EH (cell line): Measurements from ENCODE around the gene HM13.
"Not testable (repeated sequence)": the region's sequence is repeated elsewhere in the genome, so short reads cannot be mapped to it uniquely, and the experiment has no call there.

Source experiments
- DNase-seq: peaks from one replicate; pipeline ENCODE4 v3.0.0-alpha.2; 2015; ENCODE audit warnings: low read depth

HM13 gene

GRCh38 chr20:31590717-31591225 is 76.5 kb downstream of the HM13 start:
- DNase-seq: no peak

DNA sequence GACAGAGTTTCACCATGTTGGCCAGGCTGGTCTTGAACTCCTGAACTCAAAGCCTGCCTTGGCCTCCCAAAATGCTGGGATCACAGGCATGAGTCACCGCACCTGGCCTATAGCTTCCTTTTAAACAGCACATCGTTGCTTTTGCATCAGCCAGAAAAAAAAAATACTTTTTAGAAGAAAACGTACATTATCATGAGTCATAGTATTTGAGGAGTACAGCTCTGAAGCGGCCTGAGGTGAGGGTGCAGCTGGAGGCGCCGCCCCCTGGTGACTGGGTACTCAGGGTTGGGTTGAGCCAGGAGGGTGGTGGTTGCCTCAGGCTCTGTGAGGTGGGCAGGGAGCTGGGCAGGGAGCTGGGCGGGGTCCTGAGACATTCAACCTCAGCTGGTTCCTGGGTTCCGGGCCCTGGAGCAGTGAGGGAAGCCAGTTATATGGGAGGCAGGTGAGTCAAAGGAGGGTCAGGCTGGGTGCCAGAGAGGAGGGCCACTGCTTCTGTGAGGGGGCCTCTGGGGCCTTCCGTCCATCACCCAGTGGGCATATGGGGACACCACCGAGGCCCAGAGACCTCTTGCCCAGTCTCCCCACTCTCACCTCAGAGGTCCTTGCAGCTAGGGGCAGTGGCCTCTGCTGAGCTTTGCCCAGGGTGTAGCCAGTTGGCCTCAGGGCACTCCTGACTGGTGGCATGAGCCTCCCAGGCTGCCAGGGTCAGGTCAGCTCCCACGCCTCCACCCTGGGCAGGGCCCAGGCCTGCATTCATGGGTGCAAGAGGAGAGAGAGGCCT is 79.2 kb downstream of the HM13 start:
- DNase-seq: peak; percentile 88

DNA sequence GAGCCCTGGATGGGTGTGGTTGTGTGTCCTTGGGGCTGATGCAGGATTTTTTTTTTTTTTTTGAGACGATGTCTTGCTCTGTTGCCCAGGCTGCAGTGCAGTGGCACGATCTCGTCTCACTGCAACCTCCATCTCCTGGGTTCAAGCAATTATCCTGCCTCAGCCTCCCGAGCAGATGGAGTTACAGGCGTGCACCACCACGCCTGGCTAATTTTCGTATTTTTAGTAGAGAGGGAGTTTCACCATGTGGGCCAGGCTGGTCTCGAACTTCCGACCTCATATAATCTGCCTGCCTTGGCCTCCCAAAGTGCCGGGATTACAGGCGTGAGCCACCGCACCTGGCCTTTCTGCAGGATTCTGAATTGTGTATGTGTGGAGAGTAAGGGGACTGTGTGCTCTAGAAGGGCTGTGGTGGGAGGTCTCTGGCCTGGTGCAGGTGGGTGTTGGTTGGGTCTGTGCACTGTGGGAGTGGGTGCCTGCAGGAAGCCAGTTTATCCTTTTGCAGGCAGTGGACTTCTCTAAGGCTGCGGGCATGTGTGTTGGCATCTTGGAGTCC is 79.8 kb downstream of the HM13 start:
- no peak for DNase-seq

DNA sequence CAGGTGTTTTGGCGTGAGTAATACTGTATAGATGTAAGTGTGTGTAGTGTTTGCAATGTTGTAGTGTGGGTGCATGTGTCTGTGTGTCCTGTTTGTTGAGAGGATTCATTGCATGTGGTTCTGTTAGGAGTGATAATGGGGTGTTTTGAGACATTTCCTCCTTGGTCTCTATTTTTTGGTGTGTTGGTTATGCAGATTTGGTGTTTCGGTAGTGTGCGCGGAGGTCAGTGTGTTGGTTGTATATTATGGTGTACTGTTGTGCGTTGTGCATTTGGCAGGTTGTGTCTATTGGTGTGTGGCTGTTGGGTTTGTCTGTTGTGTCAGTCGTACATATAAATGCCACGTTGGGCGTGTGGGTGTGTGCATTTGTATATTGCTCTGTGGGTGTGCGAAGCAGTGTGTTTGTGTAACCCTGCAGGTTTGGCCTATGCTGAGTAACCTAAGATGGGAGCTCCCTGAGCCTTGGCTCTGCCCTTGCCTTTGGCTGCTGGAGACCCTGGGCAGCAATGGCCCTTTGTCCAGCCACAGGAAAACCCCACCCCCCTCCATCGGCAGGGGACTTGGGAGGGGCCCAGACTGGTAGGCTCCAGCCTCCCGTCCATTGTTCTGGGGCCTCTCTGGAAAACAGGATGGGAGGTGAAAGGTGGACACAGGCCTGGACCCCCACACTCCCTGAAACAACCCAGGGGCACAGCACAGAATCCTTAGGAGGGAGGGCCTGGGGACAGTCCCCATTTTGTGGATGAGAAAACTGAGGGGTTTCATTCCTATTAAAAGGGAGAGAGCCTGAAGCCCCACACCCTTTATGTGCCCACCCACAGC is 80.5 kb downstream of the HM13 start:
- DNase-seq: no peak

DNA sequence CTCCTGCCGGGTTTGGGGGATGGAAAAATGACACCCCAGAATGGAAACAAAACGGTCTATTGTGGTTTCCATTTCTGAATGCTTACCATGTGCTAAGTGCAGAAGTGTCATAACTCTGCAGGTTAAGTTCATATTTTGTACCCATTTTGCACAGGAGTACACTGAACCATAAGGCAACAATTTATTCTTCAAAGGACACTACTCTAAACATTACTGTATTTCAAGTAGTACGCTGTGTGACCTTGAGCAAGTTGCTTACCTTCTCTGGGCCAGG is 81.1 kb downstream of the HM13 start:
- DNase-seq: no peak

- peak; percentile 98 for DNase-seq
Measured at GRCh38 chr20:31595654-31596411, 81.6 kb downstream of the HM13 start.

- not testable (repeated sequence) for DNase-seq
Measured at GRCh38 chr20:31596412-31596715, 82.1 kb downstream of the HM13 start.

- no peak for DNase-seq
Measured at GRCh38 chr20:31596831-31597480, 82.7 kb downstream of the HM13 start.

GRCh38 chr20:31597481-31597855 is 83.2 kb downstream of the HM13 start:
- DNase-seq: no peak

DNA sequence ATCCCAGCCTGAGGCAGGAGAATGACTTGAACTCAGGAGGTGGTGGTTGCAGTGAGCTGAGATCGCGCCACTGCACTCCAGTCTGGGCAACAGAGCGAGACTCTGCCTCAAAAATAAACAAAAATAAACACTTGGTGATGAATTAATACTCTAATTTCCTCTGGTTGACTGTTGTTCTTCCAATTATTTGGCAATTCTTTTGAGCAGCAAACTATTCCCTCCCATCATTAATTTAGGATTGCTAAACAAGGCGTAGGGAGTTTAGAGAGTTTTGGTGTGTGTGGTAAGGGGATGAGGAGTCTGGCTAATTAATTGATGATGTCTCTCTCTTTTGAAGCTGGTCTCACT is 88.2 kb downstream of the HM13 start:
- DNase-seq: no peak

- DNase-seq: peak; percentile 84
Measured at GRCh38 chr20:31602779-31603441, 88.7 kb downstream of the HM13 start.

GRCh38 chr20:31603822-31604566 is 89.8 kb downstream of the HM13 start:
- DNase-seq: peak; percentile 96

DNA sequence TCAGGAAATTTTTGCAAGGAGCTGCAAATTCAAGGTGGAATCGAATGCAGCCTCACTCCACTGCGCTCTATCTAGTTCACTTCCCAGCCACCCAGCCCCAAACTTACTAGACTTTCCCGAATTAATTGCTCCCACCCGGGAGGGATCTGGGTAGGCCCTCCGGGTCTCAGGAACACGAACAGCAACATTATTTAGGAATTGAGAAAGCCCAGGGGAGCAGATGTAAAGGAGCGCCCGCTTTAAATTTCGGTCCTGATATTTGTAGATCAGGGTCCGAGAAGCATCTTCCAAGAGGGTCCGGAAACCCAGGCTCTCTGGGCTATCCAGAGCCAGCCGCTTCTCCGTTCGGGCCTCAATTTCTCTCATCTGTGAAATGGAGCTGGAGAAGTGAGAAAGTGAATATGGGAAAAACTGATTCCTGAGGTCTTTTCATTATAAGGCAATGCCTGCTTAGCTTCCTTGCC is 90.4 kb downstream of the HM13 start:
- no peak for DNase-seq

DNA sequence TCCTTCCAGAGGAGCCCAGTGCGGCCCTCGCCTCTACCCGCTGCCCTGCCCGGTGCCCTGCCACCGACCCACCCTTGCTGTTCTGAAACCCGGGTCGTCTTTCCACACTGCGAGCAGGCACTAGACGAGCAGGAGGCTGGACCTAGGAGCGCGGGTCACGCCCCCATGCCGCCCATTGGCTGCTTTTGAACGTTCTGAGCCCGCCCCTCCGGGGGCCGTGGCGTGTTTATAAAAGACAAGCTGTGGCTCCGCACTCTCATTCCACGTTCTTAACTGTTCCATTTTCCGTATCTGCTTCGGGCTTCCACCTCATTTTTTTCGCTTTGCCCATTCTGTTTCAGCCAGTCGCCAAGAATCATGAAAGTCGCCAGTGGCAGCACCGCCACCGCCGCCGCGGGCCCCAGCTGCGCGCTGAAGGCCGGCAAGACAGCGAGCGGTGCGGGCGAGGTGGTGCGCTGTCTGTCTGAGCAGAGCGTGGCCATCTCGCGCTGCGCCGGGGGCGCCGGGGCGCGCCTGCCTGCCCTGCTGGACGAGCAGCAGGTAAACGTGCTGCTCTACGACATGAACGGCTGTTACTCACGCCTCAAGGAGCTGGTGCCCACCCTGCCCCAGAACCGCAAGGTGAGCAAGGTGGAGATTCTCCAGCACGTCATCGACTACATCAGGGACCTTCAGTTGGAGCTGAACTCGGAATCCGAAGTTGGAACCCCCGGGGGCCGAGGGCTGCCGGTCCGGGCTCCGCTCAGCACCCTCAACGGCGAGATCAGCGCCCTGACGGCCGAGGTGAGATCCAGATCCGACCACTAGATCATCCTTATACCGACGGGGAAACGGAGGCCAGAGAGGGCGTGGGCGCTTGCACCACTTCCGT is 91.0 kb downstream of the HM13 start, which contains the start of gene ID1:
Gene ID1, plus strand, starts transcription at position 259 of the 871 bp plus-strand sequence. Its CDS starts 99 bp downstream, at position 358.
- DNase-seq: peak; percentile 97

- peak; percentile 37 for DNase-seq
Measured at GRCh38 chr20:31605902-31606803, 91.9 kb downstream of the HM13 start.

DNA sequence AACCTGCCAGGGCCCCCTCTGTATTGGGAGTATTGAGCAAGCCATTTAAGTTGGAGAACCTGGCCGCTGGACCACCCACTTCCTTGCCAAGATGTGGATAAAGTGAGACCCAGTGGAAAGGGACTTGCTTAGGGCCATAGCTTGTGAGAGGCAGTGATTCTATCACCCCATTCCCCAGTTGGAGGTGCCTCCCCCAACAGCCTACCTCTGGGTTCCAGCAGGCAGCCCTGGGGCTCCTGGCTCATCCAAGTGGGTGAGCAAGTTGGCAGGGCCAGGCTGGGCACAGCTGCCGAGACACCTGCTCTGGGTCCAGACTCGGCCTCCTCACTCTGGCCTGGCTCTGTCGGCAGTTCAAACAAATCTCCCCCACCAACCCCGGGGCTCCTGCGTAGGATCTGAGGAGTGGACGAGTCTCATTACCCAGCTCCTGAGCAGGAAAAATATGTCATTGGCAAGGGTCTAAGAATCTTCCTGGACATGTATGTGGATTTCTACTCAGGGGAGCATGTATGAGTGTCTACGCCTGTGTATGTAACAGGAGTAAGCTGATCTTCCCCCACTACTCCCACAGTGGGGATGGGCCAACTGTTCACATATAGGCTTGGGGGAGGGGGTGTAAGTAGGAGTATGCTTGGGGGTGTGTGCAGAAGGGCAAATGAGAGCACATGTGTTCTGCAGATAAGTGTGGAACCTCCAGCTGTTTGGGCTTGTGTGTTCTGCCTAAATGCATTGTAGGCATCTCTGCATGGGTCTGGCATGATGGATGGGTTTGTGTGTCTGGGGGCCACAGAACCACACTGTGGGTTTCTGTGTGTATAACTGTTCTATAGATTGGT is 92.8 kb downstream of the HM13 start:
- peak; percentile 71 for DNase-seq

- peak; percentile 22 for DNase-seq
Measured at GRCh38 chr20:31607640-31608250, 93.5 kb downstream of the HM13 start.
